ENCODE data around the gene FOXF2. TPM values are rescaled to one million over a fixed set of nuclear protein-coding genes. Genes with fewer than 3 reads are reported as not detected.

FOXF2 gene
- total and polyA plus RNA-seq, 10 of the 15 experiments (the other 5 are each of a cell fraction or from before 2014, with no cell fraction given) = not detected

DNA sequence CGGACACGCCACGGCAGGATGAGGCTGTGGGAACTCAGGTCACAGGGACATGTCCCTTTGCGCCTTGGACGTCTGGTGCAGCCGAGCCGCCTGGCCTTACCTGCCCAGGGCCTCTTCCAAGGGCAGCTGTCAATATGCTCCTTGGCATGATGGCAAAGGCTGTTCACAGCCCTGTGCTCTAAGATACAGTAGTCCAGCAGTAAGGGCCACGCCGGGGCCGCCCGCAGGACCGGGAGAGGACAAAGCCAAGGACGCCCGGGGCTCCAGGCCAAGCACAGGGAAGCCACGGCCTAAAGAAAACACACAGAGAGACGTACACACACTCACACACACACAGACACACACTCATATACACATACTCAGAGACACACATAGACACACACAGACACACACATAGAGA lies 13.0 kb downstream of the FOXF2 start:
- H3K4me3 ChIP-seq = no peak overlapping the region
- no peak overlapping the region for H3K27ac ChIP-seq (ENCODE audit: control insufficient read depth, insufficient read depth)
- intact Hi-C loops (cut with micrococcal nuclease; ENCODE audit: unreplicated experiment) = no loop called here
- SMC1A ChIA-PET (ENCODE audit: uncharacterized antibody, unreplicated experiment) = interaction anchor here (1.2 kb wide), 1 partner anchor 808 kb away, joined by 3 read pairs; no protein-coding TSS in a partner anchor
- 53% methylated on average over 16 of the region's 16 CpGs for WGBS (ENCODE audit: insufficient coverage, insufficient replicate concordance, low lambda C conversion rate, missing lambda C conversion rate)
- FAIRE-seq = no peak
- no peaks in the 10 kb centered on the region for H3K79me2 ChIP-seq (ENCODE audit: control insufficient read depth, insufficient read depth, low read length)
- H3K36me3 ChIP-seq (ENCODE audit: control insufficient read depth in 2 of 2, insufficient read depth in 2 of 2, low read length in 1 of 2) = no peaks in the 10 kb centered on the region
- H3K9ac ChIP-seq (ENCODE audit: control insufficient read depth, insufficient read depth, low read length) = no peak overlapping the region
- H3K27me3 ChIP-seq (replicated peaks in 1 of 2; ENCODE audit: control insufficient read depth in 2 of 2, insufficient read depth in 2 of 2, low read length in 1 of 2) = peaks cover 0 to 3% of the 10 kb centered on the region in 2 experiments; a peak in 3 of 4 replicates
- no peak for ATAC-seq
- H3K4me2 ChIP-seq (ENCODE audit: control insufficient read depth, insufficient read depth) = no peak overlapping the region
- CTCF ChIA-PET = no interaction called here
- in situ Hi-C loops (cut with MboI) = no loop called here
- H3K4me1 ChIP-seq (ENCODE audit: control insufficient read depth, insufficient read depth, low read length) = no peaks in the 10 kb centered on the region
- no peaks in the 10 kb centered on the region for H3K9me3 ChIP-seq (replicated peaks; ENCODE audit: control insufficient read depth, insufficient read depth, low read length)
- no TSS peak for BruUV-seq (replicated peaks)
- POLR2A ChIA-PET = no interaction called here
- TF ChIP-seq ZSCAN29 (IDR thresholded peaks at IDR 0.05) = no peak
- TF ChIP-seq, protein P1, sequence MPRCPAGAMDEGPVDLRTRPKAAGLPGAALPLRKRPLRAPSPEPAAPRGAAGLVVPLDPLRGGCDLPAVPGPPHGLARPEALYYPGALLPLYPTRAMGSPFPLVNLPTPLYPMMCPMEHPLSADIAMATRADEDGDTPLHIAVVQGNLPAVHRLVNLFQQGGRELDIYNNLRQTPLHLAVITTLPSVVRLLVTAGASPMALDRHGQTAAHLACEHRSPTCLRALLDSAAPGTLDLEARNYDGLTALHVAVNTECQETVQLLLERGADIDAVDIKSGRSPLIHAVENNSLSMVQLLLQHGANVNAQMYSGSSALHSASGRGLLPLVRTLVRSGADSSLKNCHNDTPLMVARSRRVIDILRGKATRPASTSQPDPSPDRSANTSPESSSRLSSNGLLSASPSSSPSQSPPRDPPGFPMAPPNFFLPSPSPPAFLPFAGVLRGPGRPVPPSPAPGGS (IDR thresholded peaks at IDR 0.05; ENCODE audit: borderline replicate concordance, insufficient read depth, low read depth, low read length, poor library complexity, severe bottlenecking) = no peak
- TF ChIP-seq PAX8 (IDR thresholded peaks at IDR 0.05) = no peak
- TF ChIP-seq IKZF2 (IDR thresholded peaks at IDR 0.05) = no peak
- no peak for TF ChIP-seq FOS (IDR thresholded peaks at IDR 0.05; ENCODE audit: borderline replicate concordance, extremely low read depth, insufficient read length)
- TF ChIP-seq, protein P2, sequence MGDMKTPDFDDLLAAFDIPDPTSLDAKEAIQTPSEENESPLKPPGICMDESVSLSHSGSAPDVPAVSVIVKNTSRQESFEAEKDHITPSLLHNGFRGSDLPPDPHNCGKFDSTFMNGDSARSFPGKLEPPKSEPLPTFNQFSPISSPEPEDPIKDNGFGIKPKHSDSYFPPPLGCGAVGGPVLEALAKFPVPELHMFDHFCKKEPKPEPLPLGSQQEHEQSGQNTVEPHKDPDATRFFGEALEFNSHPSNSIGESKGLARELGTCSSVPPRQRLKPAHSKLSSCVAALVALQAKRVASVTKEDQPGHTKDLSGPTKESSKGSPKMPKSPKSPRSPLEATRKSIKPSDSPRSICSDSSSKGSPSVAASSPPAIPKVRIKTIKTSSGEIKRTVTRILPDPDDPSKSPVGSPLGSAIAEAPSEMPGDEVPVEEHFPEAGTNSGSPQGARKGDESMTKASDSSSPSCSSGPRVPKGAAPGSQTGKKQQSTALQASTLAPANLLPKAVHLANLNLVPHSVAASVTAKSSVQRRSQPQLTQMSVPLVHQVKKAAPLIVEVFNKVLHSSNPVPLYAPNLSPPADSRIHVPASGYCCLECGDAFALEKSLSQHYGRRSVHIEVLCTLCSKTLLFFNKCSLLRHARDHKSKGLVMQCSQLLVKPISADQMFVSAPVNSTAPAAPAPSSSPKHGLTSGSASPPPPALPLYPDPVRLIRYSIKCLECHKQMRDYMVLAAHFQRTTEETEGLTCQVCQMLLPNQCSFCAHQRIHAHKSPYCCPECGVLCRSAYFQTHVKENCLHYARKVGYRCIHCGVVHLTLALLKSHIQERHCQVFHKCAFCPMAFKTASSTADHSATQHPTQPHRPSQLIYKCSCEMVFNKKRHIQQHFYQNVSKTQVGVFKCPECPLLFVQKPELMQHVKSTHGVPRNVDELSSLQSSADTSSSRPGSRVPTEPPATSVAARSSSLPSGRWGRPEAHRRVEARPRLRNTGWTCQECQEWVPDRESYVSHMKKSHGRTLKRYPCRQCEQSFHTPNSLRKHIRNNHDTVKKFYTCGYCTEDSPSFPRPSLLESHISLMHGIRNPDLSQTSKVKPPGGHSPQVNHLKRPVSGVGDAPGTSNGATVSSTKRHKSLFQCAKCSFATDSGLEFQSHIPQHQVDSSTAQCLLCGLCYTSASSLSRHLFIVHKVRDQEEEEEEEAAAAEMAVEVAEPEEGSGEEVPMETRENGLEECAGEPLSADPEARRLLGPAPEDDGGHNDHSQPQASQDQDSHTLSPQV (IDR thresholded peaks at IDR 0.05) = no peak
- TF ChIP-seq, protein P3, sequence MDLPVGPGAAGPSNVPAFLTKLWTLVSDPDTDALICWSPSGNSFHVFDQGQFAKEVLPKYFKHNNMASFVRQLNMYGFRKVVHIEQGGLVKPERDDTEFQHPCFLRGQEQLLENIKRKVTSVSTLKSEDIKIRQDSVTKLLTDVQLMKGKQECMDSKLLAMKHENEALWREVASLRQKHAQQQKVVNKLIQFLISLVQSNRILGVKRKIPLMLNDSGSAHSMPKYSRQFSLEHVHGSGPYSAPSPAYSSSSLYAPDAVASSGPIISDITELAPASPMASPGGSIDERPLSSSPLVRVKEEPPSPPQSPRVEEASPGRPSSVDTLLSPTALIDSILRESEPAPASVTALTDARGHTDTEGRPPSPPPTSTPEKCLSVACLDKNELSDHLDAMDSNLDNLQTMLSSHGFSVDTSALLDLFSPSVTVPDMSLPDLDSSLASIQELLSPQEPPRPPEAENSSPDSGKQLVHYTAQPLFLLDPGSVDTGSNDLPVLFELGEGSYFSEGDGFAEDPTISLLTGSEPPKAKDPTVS (IDR thresholded peaks at IDR 0.05; ENCODE audit: low read depth, low read length) = no peak
- TF ChIP-seq, protein P4, sequence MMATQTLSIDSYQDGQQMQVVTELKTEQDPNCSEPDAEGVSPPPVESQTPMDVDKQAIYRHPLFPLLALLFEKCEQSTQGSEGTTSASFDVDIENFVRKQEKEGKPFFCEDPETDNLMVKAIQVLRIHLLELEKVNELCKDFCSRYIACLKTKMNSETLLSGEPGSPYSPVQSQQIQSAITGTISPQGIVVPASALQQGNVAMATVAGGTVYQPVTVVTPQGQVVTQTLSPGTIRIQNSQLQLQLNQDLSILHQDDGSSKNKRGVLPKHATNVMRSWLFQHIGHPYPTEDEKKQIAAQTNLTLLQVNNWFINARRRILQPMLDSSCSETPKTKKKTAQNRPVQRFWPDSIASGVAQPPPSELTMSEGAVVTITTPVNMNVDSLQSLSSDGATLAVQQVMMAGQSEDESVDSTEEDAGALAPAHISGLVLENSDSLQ (IDR thresholded peaks at IDR 0.05) = no peak
- TF ChIP-seq ZNF24 (IDR thresholded peaks at IDR 0.05) = no peak
- no peak for TF ChIP-seq BCL11A (IDR thresholded peaks at IDR 0.05; ENCODE audit: low read depth, low read length)
- no peak for TF ChIP-seq NR2F1 (conservative IDR thresholded peaks at IDR 0.05)
- TF ChIP-seq GABPA (IDR thresholded peaks at IDR 0.05; ENCODE audit: low read depth) = no peak
- TF ChIP-seq CHD2 (IDR thresholded peaks at IDR 0.05; ENCODE audit: borderline replicate concordance, low read depth, low read length) = no peak
- no peak for TF ChIP-seq JUNB (IDR thresholded peaks at IDR 0.05)
- no peak for TF ChIP-seq ETV6 (conservative IDR thresholded peaks at IDR 0.05 in 1 of 2, IDR thresholded peaks at IDR 0.05 in 1 of 2; ENCODE audit: borderline replicate concordance in 1 of 2, low read depth in 1 of 2)
- H4K20me1 ChIP-seq (ENCODE audit: control insufficient read depth, insufficient read depth) = no peaks in the 10 kb centered on the region
- RAD21 ChIA-PET (ENCODE audit: unreplicated experiment) = no interaction called here
- no peak for DNase-seq (ENCODE audit: low read depth, low spot score)
- H2AFZ ChIP-seq (ENCODE audit: control insufficient read depth, low read depth, low read length) = no peak overlapping the region
